ENCODE results near the gene HTR6.

HTR6 gene

DNA sequence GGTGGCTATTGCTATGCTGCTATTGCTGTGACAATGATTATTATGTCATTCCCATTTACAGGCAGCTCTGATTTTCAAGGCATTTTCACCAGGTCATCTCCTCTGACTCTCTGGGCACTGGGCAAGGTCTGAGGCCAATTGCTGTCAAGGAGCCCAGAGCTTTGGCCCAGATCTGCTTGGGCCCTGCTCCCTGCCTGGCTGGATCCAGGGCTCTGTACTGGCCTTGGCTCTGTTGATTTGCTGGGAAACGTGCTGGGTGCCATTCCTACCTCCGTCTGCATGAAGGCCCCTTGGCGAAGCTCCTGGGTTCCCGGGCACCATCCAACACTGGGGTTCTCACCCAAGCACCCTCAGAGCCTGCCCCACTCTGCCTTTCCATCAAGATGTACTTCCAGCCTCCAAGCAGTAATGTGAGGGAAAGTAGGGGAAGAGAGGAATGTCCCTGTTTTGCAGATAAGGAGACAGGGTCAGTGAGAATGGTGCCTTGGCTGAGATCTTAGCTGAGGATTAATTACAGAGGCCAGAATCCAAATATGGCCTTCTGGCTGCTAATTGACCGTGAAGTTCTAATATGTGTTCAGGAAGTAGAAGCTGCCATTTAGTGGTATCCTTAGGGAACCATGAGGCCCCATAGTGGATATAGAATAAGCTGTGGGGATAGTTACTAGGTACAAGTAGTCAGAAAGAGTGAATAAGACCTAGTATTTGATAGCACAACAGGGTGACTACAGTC is 63.9 kb downstream of the HTR6 start:
- TF ChIP-seq CREB1 (IDR thresholded peaks at IDR 0.05; ENCODE audit: low read depth) (no peak), ZBTB7A (IDR thresholded peaks at IDR 0.05; ENCODE audit: low read depth) (no peak), CEBPB (IDR thresholded peaks at IDR 0.05) (no peak), EGR1 (IDR thresholded peaks at IDR 0.05) (no peak), FOXM1 (IDR thresholded peaks at IDR 0.05; ENCODE audit: borderline replicate concordance, low read depth) (no peak), TCF12 (IDR thresholded peaks at IDR 0.05; ENCODE audit: low read depth) (no peak), EP300 (IDR thresholded peaks at IDR 0.05; ENCODE audit: borderline replicate concordance) (no peak), YY1 (IDR thresholded peaks at IDR 0.05; ENCODE audit: low read depth) (no peak), TAF1 (IDR thresholded peaks at IDR 0.05; ENCODE audit: low read depth) (no peak), TEAD4 (IDR thresholded peaks at IDR 0.05) (no peak), NFIC (IDR thresholded peaks at IDR 0.05) (no peak)
- TF ChIP-seq, protein P1, sequence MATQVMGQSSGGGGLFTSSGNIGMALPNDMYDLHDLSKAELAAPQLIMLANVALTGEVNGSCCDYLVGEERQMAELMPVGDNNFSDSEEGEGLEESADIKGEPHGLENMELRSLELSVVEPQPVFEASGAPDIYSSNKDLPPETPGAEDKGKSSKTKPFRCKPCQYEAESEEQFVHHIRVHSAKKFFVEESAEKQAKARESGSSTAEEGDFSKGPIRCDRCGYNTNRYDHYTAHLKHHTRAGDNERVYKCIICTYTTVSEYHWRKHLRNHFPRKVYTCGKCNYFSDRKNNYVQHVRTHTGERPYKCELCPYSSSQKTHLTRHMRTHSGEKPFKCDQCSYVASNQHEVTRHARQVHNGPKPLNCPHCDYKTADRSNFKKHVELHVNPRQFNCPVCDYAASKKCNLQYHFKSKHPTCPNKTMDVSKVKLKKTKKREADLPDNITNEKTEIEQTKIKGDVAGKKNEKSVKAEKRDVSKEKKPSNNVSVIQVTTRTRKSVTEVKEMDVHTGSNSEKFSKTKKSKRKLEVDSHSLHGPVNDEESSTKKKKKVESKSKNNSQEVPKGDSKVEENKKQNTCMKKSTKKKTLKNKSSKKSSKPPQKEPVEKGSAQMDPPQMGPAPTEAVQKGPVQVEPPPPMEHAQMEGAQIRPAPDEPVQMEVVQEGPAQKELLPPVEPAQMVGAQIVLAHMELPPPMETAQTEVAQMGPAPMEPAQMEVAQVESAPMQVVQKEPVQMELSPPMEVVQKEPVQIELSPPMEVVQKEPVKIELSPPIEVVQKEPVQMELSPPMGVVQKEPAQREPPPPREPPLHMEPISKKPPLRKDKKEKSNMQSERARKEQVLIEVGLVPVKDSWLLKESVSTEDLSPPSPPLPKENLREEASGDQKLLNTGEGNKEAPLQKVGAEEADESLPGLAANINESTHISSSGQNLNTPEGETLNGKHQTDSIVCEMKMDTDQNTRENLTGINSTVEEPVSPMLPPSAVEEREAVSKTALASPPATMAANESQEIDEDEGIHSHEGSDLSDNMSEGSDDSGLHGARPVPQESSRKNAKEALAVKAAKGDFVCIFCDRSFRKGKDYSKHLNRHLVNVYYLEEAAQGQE (IDR thresholded peaks at IDR 0.05; ENCODE audit: low read depth): no peak
- TF ChIP-seq, protein P2, sequence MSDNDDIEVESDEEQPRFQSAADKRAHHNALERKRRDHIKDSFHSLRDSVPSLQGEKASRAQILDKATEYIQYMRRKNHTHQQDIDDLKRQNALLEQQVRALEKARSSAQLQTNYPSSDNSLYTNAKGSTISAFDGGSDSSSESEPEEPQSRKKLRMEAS (IDR thresholded peaks at IDR 0.05): no peak
- TF ChIP-seq, protein P3, sequence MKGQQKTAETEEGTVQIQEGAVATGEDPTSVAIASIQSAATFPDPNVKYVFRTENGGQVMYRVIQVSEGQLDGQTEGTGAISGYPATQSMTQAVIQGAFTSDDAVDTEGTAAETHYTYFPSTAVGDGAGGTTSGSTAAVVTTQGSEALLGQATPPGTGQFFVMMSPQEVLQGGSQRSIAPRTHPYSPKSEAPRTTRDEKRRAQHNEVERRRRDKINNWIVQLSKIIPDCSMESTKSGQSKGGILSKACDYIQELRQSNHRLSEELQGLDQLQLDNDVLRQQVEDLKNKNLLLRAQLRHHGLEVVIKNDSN (IDR thresholded peaks at IDR 0.05): no peak

DNA sequence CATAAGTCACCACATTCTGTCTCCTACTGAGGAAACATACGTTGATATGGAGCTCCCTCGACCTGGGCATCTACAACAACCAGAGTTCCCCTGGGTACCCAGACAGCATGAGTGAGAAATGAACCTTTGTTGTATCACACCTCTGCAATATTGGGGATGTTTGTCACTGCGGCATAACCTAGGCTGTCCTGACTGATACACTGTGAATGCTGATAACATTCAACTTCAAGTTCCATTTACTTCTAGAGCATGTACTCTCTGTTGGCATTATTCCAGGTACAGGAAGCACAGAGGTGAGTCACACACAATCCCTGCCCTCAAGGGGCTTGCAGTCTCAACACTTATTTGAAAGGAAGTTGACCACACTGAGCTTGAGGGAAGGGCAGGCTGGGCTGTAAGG is 65.6 kb downstream of the HTR6 start:
- TF ChIP-seq RAD21 (IDR thresholded peaks at IDR 0.05; ENCODE audit: low read depth): no peak
- no peak for TF ChIP-seq TEAD4 (IDR thresholded peaks at IDR 0.05)
- no peak for TF ChIP-seq YY1 (IDR thresholded peaks at IDR 0.05; ENCODE audit: low read depth)
- no peak for TF ChIP-seq ZBTB7A (IDR thresholded peaks at IDR 0.05; ENCODE audit: low read depth)
- TF ChIP-seq, protein P1 (IDR thresholded peaks at IDR 0.05; ENCODE audit: low read depth): no peak
- TF ChIP-seq, protein P3 (IDR thresholded peaks at IDR 0.05): no peak
- TF ChIP-seq FOXM1 (IDR thresholded peaks at IDR 0.05; ENCODE audit: borderline replicate concordance, low read depth): no peak
- TF ChIP-seq CREB1 (IDR thresholded peaks at IDR 0.05; ENCODE audit: low read depth): no peak
- TF ChIP-seq NFIC (IDR thresholded peaks at IDR 0.05): no peak
- TF ChIP-seq EP300 (IDR thresholded peaks at IDR 0.05; ENCODE audit: borderline replicate concordance): no peak
- TF ChIP-seq EGR1 (IDR thresholded peaks at IDR 0.05): no peak
- TF ChIP-seq TCF12 (IDR thresholded peaks at IDR 0.05; ENCODE audit: low read depth): no peak
- TF ChIP-seq, protein P2 (IDR thresholded peaks at IDR 0.05): no peak
- TF ChIP-seq TAF1 (IDR thresholded peaks at IDR 0.05; ENCODE audit: low read depth): no peak
- TF ChIP-seq CEBPB (IDR thresholded peaks at IDR 0.05): no peak
